OCI-LY1 (cell line): ENCODE data around the gene MVB12A.

Experiments
- H2AFZ ChIP-seq: fragments of 200-600 bp; sonication (generic), shearing (Covaris generic); 2 replicates; pipeline ENCODE4 v1.6.0; 2014; ENCODE audit warnings: antibody characterized with exemption, mild to moderate bottlenecking, low read length
- H3F3A ChIP-seq: fragments of 200-600 bp; sonication (generic), shearing (Covaris generic); 2 replicates; pipeline ENCODE4 v1.6.0; 2014; ENCODE audit warnings: mild to moderate bottlenecking, antibody characterized with exemption, low read length, moderate library complexity; ENCODE audit not compliant: insufficient read depth
- H3K27ac ChIP-seq: fragments of 200-600 bp; sonication (generic); 2 replicates; pipeline ENCODE4 v1.5.1; 2014; ENCODE audit warnings: low read length, mixed run types, mild to moderate bottlenecking, low read depth; ENCODE audit not compliant: poor library complexity, severe bottlenecking
- H3K27me3 ChIP-seq: fragments of 200-600 bp; sonication (generic); 2 replicates; pipeline ENCODE4 v1.6.0; 2014; ENCODE audit warnings: antibody characterized with exemption, mild to moderate bottlenecking, low read length, moderate library complexity; ENCODE audit not compliant: insufficient read depth
- H3K36me3 ChIP-seq: fragments of 200-600 bp; sonication (generic); 2 replicates; pipeline ENCODE4 v1.6.1; 2014; ENCODE audit warnings: mild to moderate bottlenecking, antibody characterized with exemption, low read length, moderate library complexity, mixed read lengths; ENCODE audit not compliant: insufficient read depth
- H3K4me1 ChIP-seq: fragments of 200-600 bp; sonication (generic); 2 replicates; pipeline ENCODE4 v1.5.1; 2014; ENCODE audit warnings: mild to moderate bottlenecking, low read length, moderate library complexity; ENCODE audit not compliant: insufficient read depth, severe bottlenecking
- H3K4me2 ChIP-seq: fragments of 200-600 bp; sonication (generic), shearing (Covaris generic); 2 replicates; pipeline ENCODE4 v1.6.1; 2014; ENCODE audit warnings: low read length
- H3K4me3 ChIP-seq: fragments of 200-600 bp; sonication (generic); 2 replicates; pipeline ENCODE4 v1.5.1; 2014; ENCODE audit warnings: low read length, low read depth, mild to moderate bottlenecking, mixed read lengths; ENCODE audit not compliant: poor library complexity, severe bottlenecking
- H3K79me2 ChIP-seq: fragments of 200-600 bp; shearing (Covaris generic); 2 replicates; pipeline ENCODE4 v1.6.1; 2016; ENCODE audit warnings: mixed run types, low read length, mixed read lengths; ENCODE audit not compliant: insufficient read depth
- H3K9ac ChIP-seq: fragments of 200-600 bp; sonication (generic), shearing (Covaris generic); 2 replicates; pipeline ENCODE4 v1.6.1; 2014; ENCODE audit warnings: mild to moderate bottlenecking, low read length, mixed read lengths
- H3K9me2 ChIP-seq: fragments of 200-600 bp; sonication (generic), shearing (Covaris generic); 2 replicates; pipeline ENCODE4 v1.6.1; 2014; ENCODE audit warnings: low read depth, mild to moderate bottlenecking, low read length, mixed read lengths
- H3K9me3 ChIP-seq: fragments of 200-600 bp; shearing (Covaris generic); 2 replicates; pipeline ENCODE4 v1.6.1; 2014; ENCODE audit warnings: low read length, mixed read lengths
- H4K20me1 ChIP-seq: fragments of 200-600 bp; sonication (generic), shearing (Covaris generic); 2 replicates; pipeline ENCODE4 v1.6.0; 2016; ENCODE audit warnings: mild to moderate bottlenecking, low read length; ENCODE audit not compliant: insufficient read depth
- CTCF ChIP-seq: fragments of 200-600 bp; sonication (generic), shearing (Covaris generic); IDR thresholded peaks from 2 replicates; pipeline ENCODE4 v1.5.1; 2017; ENCODE audit warnings: mild to moderate bottlenecking, antibody characterized with exemption, low read length, moderate library complexity, mixed read lengths
- EZH2 ChIP-seq: fragments of 200-600 bp; sonication (generic), shearing (Covaris generic); IDR thresholded peaks from 2 replicates; pipeline ENCODE4 v1.8.0; 2017; ENCODE audit warnings: borderline replicate concordance, mixed run types, mild to moderate bottlenecking, antibody characterized with exemption, low read length, moderate library complexity, mixed read lengths

Gene MVB12A

GRCh38 chr19:17457616-17458015 lies 37.8 kb downstream of the MVB12A start:
- no peak overlapping the region for H3K4me3 ChIP-seq
- H2AFZ ChIP-seq: no peak overlapping the region
- TF ChIP-seq EZH2: no peak
- TF ChIP-seq CTCF: no peak
- peaks cover 7% of the 10 kb centered on the region; the same call in 1 of the 2 replicates for H3K27me3 ChIP-seq
- no peak overlapping the region for H3K27ac ChIP-seq
- no peaks in the 10 kb centered on the region for H3K79me2 ChIP-seq
- H3K4me1 ChIP-seq: peaks cover 4% of the 10 kb centered on the region
- no peaks in the 10 kb centered on the region for H4K20me1 ChIP-seq
- no peak overlapping the region for H3K4me2 ChIP-seq
- no peaks in the 10 kb centered on the region for H3K9me3 ChIP-seq
- no peaks in the 10 kb centered on the region for H3K9me2 ChIP-seq
- no peaks in the 10 kb centered on the region for H3K36me3 ChIP-seq
- no peak overlapping the region for H3K9ac ChIP-seq
- no peaks in the 10 kb centered on the region for H3F3A ChIP-seq

DNA sequence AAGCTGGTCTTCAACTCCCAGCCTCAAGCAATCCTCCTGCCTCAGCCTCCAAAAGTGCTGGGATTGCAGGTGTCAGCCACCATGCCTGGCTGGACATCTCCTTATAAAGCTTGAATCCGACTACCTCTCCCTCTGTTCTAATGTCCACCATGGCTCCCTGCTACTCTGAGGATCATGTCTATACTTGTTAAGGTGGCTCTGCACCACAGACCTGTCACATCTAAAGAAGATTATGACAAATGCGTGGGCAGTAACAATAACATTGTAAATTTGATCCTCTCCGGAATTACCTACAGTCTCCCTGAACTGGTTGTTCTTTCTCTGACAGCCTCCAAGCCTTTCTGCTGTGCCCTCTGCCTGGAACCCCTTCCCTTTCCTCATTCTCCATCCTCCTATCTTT lies 39.1 kb downstream of the MVB12A start:
- Histone ChIP-seq H3K27me3 (peaks cover 7% of the 10 kb centered on the region; the same call in 1 of the 2 replicates), H2AFZ (no peak overlapping the region), H3K4me2 (no peak overlapping the region), H4K20me1 (no peaks in the 10 kb centered on the region), H3K9me3 (no peaks in the 10 kb centered on the region), H3K79me2 (no peaks in the 10 kb centered on the region), H3K9me2 (no peaks in the 10 kb centered on the region), H3K4me3 (no peak overlapping the region), H3F3A (no peaks in the 10 kb centered on the region), H3K36me3 (no peaks in the 10 kb centered on the region), H3K9ac (no peak overlapping the region), H3K27ac (no peak overlapping the region), H3K4me1 (no peaks in the 10 kb centered on the region)
- no peak for TF ChIP-seq EZH2
- TF ChIP-seq CTCF: no peak

- H3K9me2 ChIP-seq: no peaks in the 10 kb centered on the region
- no peak within 1 kb of the TSS for H3K9ac ChIP-seq
These were observed 40.8 kb downstream of the MVB12A start, which contains the start of gene NXNL1 for GRCh38 chr19:17460372-17461230. TSS of gene NXNL1 (minus strand) at chr19:17460926. CDS start at chr19:17460869, 57 bp downstream.

More at GRCh38 chr19:17460372-17461230, 40.8 kb downstream of the MVB12A start, which contains the start of gene NXNL1:
- Histone ChIP-seq H3K27me3 (peaks cover 7% of the 10 kb centered on the region; the same call in 1 of the 2 replicates), H2AFZ (no peak within 1 kb of the TSS), H4K20me1 (no peaks in the 10 kb centered on the region), H3K79me2 (no peaks in the 10 kb centered on the region), H3K36me3 (no peaks in the 10 kb centered on the region), H3K27ac (no peak within 1 kb of the TSS), H3F3A (no peaks in the 10 kb centered on the region), H3K4me1 (no peaks in the 10 kb centered on the region), H3K4me2 (no peak within 1 kb of the TSS), H3K4me3 (no peak within 1 kb of the TSS), H3K9me3 (no peaks in the 10 kb centered on the region)
- TF ChIP-seq EZH2 (no peak), CTCF (no peak)
